GM12878 (cell line): ENCODE data around the gene GTF3A.

Experiments
- CHD2 ChIP-seq: IDR thresholded peaks from 2 replicates; pipeline ENCODE4 v1.6.1; 2011; ENCODE audit warnings: low read depth, low read length, improper control_type of control experiment, borderline replicate concordance
- CHD4 ChIP-seq: fragments of 200-600 bp; sonication (generic); IDR thresholded peaks from 2 replicates; pipeline ENCODE4 v1.6.1; 2016; ENCODE audit warnings: mild to moderate bottlenecking
- POLR2A ChIP-seq: IDR thresholded peaks from 2 replicates; pipeline ENCODE4 v1.6.1; 2011; ENCODE audit warnings: low read depth, mild to moderate bottlenecking, low read length
- RCOR1 ChIP-seq: conservative IDR thresholded peaks from 2 replicates; pipeline ENCODE4 v1.6.1; 2012; ENCODE audit warnings: low read depth, low read length, improper control_type of control experiment
- TF ChIP-seq, protein P1 (sequence below), 3 experiments: IDR thresholded peaks in 2 of 3; conservative IDR thresholded peaks in 1 of 3; 2 replicates each; pipeline ENCODE4 v1.5.1; 2011; ENCODE audit warnings: low read depth in 3 of 3, low read length in 3 of 3, mild to moderate bottlenecking in 3 of 3, control low read depth in 2 of 3, moderate library complexity in 2 of 3, inconsistent platforms in 1 of 3, mixed read lengths in 1 of 3; ENCODE audit not compliant: control insufficient read depth in 2 of 3, insufficient read depth in 1 of 3; ENCODE audit errors: extremely low read depth in 1 of 3

- TF ChIP-seq RCOR1 (no peak), POLR2A (no peak), CHD4 (no peak), CHD2 (no peak)
- TF ChIP-seq, protein P1, sequence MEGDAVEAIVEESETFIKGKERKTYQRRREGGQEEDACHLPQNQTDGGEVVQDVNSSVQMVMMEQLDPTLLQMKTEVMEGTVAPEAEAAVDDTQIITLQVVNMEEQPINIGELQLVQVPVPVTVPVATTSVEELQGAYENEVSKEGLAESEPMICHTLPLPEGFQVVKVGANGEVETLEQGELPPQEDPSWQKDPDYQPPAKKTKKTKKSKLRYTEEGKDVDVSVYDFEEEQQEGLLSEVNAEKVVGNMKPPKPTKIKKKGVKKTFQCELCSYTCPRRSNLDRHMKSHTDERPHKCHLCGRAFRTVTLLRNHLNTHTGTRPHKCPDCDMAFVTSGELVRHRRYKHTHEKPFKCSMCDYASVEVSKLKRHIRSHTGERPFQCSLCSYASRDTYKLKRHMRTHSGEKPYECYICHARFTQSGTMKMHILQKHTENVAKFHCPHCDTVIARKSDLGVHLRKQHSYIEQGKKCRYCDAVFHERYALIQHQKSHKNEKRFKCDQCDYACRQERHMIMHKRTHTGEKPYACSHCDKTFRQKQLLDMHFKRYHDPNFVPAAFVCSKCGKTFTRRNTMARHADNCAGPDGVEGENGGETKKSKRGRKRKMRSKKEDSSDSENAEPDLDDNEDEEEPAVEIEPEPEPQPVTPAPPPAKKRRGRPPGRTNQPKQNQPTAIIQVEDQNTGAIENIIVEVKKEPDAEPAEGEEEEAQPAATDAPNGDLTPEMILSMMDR (IDR thresholded peaks at IDR 0.05 in 2 of 3, conservative IDR thresholded peaks at IDR 0.05 in 1 of 3; ENCODE audit: control insufficient read depth in 2 of 3, extremely low read depth in 1 of 3, insufficient read depth in 1 of 3, low read depth in 3 of 3, low read length in 3 of 3), result no peak
These were observed 29.4 kb upstream of the GTF3A start for GRCh38 chr13:27395007-27395510.
